PC-9 (cell line): ENCODE measurements around the gene KRTAP4-7. TPM values are rescaled to one million over a fixed set of nuclear protein-coding genes. Genes with fewer than 3 reads are reported as not detected.

ENCODE experiments used
- BruUV-seq: library from RNA; stranded (reverse); fragments of 400-500 nt; replicated peaks from 2 replicates; lab custom pipeline; 2021; lab: Mats Ljungman, UMichigan
- CTCF ChIA-PET: fragments of 300-600 bp; sonication (Branson Sonifier 250); formaldehyde crosslinking; loops from one replicate; lab custom pipeline; 2022; ENCODE audit warnings: antibody characterized with exemption; lab: Charles Lee
- POLR2A ChIA-PET: fragments of 300-600 bp; sonication (Branson Sonifier 250); formaldehyde crosslinking; loops from one replicate; lab custom pipeline; 2022; ENCODE audit warnings: antibody characterized with exemption; ENCODE audit not compliant: unreplicated experiment; lab: Charles Lee
- DNase-seq, 2 experiments: peaks; one replicate each; pipeline versions ENCODE4 v3.0.0 to v3.0.0-alpha.2; 2015 to 2022; ENCODE audit warnings: mixed read lengths in 1 of 2
- H2AFZ ChIP-seq: fragments of 200-600 bp; sonication (generic); 2 replicates; pipeline ENCODE4 v1.8.1; 2017; ENCODE audit warnings: antibody characterized with exemption
- H3F3A ChIP-seq: fragments of 200-600 bp; sonication (generic); 2 replicates; pipeline ENCODE4 v1.8.1; 2017; ENCODE audit warnings: antibody characterized with exemption, mild to moderate bottlenecking, low read depth; ENCODE audit not compliant: insufficient read depth
- H3K27ac ChIP-seq: fragments of 200-600 bp; sonication (generic); 2 replicates; pipeline ENCODE4 v1.6.1; 2016; ENCODE audit warnings: mixed run types
- H3K27me3 ChIP-seq: fragments of 200-600 bp; sonication (generic); 2 replicates; pipeline ENCODE4 v1.6.1; 2016; ENCODE audit warnings: low read depth, mixed run types; ENCODE audit not compliant: insufficient read depth
- H3K36me3 ChIP-seq: fragments of 200-600 bp; sonication (generic); 2 replicates; pipeline ENCODE4 v1.6.1; 2016; ENCODE audit warnings: low read depth, mixed run types
- H3K4me1 ChIP-seq: fragments of 200-600 bp; sonication (generic); replicated peaks from 2 replicates; pipeline ENCODE4 v1.6.1; 2016; ENCODE audit warnings: mixed run types; ENCODE audit not compliant: insufficient read depth
- H3K4me2 ChIP-seq: fragments of 200-600 bp; sonication (generic); 2 replicates; pipeline ENCODE4 v1.6.1; 2017; ENCODE audit warnings: mixed run types
- H3K4me3 ChIP-seq: fragments of 200-600 bp; sonication (generic); 2 replicates; pipeline ENCODE4 v1.6.1; 2016; ENCODE audit warnings: mixed run types
- H3K79me2 ChIP-seq: fragments of 200-600 bp; sonication (generic); 2 replicates; pipeline ENCODE4 v1.6.1; 2017; ENCODE audit warnings: low read depth, mixed run types
- H3K9me2 ChIP-seq: fragments of 200-600 bp; sonication (generic); 2 replicates; pipeline ENCODE4 v1.8.1; 2017; ENCODE audit warnings: mild to moderate bottlenecking; ENCODE audit not compliant: insufficient read depth
- H3K9me3 ChIP-seq: fragments of 200-600 bp; sonication (generic); 2 replicates; pipeline ENCODE4 v1.8.1; 2016; ENCODE audit warnings: low read depth; ENCODE audit not compliant: insufficient read depth
- H4K20me1 ChIP-seq: fragments of 200-600 bp; sonication (generic); 2 replicates; pipeline ENCODE4 v1.8.1; 2017; ENCODE audit not compliant: insufficient read depth
- EZH2 ChIP-seq: fragments of 200-600 bp; sonication (generic); IDR thresholded peaks from 2 replicates; pipeline ENCODE4 v1.8.0; 2017; ENCODE audit warnings: antibody characterized with exemption, low read depth
- intact Hi-C: fragments of 100-400 bp; cut with micrococcal nuclease; formaldehyde crosslinking; loops from one replicate; pipeline ENCODE4 v1.10.0; 2022; ENCODE audit not compliant: unreplicated experiment
- total RNA-seq: library from RNA; stranded (reverse); gene quantifications from 2 replicates; pipeline ENCODE4 v1.2.3, GENCODE V29; 2021
- TF ChIP-seq, protein P1 (sequence below): fragments of 200-600 bp; sonication (generic); conservative IDR thresholded peaks from 2 replicates; pipeline ENCODE4 v1.6.1; 2017; ENCODE audit warnings: mixed run types, antibody characterized with exemption, mild to moderate bottlenecking, moderate library complexity

The KRTAP4-7 gene
- total RNA-seq, 1 experiment from 2014 or later = not detected

DNA sequence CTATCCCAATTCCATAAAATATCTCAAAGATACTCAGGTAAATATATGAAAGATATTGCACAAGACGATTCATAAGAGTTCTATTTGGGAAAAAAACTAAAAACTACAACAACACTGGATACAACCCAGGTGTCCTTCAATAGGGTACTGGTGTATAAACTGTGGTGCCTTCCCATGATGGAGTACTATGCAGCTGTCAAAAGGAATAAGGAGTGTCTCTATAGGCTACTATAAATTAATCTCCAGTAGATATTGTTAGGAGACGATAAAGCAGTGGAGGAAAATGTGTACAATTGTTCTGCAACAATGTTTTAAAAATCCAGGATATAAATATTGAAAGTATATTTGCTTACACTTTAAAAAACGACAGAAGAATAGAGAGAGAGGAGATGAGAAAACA, 42.5 kb downstream of the KRTAP4-7 start:
- H3F3A ChIP-seq = peaks cover 5% of the 10 kb centered on the region
- no peaks in the 10 kb centered on the region for H3K79me2 ChIP-seq
- peaks cover 7% of the 10 kb centered on the region for H3K4me1 ChIP-seq
- H3K27me3 ChIP-seq = no peaks in the 10 kb centered on the region
- TF ChIP-seq, protein P1, sequence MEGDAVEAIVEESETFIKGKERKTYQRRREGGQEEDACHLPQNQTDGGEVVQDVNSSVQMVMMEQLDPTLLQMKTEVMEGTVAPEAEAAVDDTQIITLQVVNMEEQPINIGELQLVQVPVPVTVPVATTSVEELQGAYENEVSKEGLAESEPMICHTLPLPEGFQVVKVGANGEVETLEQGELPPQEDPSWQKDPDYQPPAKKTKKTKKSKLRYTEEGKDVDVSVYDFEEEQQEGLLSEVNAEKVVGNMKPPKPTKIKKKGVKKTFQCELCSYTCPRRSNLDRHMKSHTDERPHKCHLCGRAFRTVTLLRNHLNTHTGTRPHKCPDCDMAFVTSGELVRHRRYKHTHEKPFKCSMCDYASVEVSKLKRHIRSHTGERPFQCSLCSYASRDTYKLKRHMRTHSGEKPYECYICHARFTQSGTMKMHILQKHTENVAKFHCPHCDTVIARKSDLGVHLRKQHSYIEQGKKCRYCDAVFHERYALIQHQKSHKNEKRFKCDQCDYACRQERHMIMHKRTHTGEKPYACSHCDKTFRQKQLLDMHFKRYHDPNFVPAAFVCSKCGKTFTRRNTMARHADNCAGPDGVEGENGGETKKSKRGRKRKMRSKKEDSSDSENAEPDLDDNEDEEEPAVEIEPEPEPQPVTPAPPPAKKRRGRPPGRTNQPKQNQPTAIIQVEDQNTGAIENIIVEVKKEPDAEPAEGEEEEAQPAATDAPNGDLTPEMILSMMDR = no peak
- TF ChIP-seq EZH2 = no peak
- ChIA-PET POLR2A (no interaction called here), CTCF (no interaction called here)
- no peaks in the 10 kb centered on the region; the same call in 1 of the 2 replicates for H3K9me2 ChIP-seq
- H2AFZ ChIP-seq = no peak overlapping the region
- no peaks in the 10 kb centered on the region for H4K20me1 ChIP-seq
- 0 out of 2 replicates have a peak, but pooled peaks cover 3% of the 10 kb centered on the region for H3K9me3 ChIP-seq
- no peak overlapping the region for H3K4me2 ChIP-seq
- no peaks in the 10 kb centered on the region for H3K36me3 ChIP-seq
- no peak overlapping the region for H3K27ac ChIP-seq
- H3K4me3 ChIP-seq = no peak overlapping the region
- BruUV-seq = no TSS peak
- no peak for DNase-seq
- intact Hi-C loops = no loop called here

DNA sequence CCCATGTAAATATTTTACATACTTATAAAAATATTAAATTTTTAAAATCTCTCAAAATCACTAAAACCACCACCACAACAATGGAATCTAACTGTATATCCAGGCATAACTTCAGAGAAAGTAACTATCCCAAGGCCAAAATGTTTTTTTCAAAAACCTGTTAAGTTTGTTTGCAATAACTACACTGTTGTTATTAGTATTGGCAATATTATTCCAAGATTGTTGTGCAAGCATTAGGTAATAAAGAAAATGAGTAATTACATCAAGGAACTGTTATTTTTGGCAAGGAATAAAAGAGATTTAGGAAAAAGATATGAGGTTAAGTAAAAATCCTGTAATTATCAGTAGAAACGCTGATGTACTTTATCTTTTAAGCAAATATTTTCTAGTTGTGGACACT, 43.4 kb downstream of the KRTAP4-7 start:
- Histone ChIP-seq H3F3A (peaks cover 13% of the 10 kb centered on the region), H3K27me3 (no peaks in the 10 kb centered on the region), H3K9me3 (peaks cover 5% of the 10 kb centered on the region; the same call in 1 of the 2 replicates), H4K20me1 (no peaks in the 10 kb centered on the region), H3K9me2 (no peaks in the 10 kb centered on the region; the same call in 1 of the 2 replicates), H3K4me1 (peaks cover 17% of the 10 kb centered on the region), H2AFZ (no peak overlapping the region), H3K79me2 (no peaks in the 10 kb centered on the region), H3K4me3 (no peak overlapping the region), H3K4me2 (no peak overlapping the region), H3K27ac (no peak overlapping the region), H3K36me3 (no peaks in the 10 kb centered on the region)
- intact Hi-C loops = no loop called here
- TF ChIP-seq EZH2 = no peak
- TF ChIP-seq, protein P1 = no peak
- ChIA-PET CTCF (no interaction called here), POLR2A (no interaction called here)
- peak in 1 of 2 experiments; percentile 66 for DNase-seq
- BruUV-seq = no TSS peak

DNA sequence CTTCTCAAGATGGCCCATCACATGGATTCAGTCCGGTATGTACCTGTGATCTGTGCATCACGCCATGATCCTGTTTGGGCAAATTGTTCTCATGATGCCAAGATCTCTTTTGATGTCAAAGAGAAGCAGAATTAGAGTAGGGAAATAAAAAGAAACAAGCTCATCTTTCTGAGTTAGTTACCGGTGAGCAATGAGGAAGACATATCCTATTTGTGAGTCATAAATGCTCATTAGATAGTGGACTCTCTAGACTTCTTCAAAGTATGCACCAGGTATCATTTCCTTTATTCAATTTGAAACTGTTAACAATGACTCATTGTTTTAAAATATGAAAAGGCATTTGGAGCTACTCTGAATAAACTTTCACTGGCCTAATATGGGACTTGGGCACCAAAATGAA, 48.0 kb downstream of the KRTAP4-7 start:
- POLR2A ChIA-PET = interaction anchor here (0.6 to 0.8 kb wide), 7 partner anchors 148 to 373 kb away, joined by 3 to 11 read pairs (median 4); partner anchors contain the start of genes KRT13, KRT36 and KRT40
- CTCF ChIA-PET = interaction anchor here (0.6 to 1.0 kb wide), 2 partner anchors 191 to 679 kb away, joined by 3 read pairs; no protein-coding TSS in a partner anchor
- Histone ChIP-seq H3K4me2 (0 out of 2 replicates have a peak overlapping the region, but pooled peaks have one; percentile 20), H4K20me1 (no peaks in the 10 kb centered on the region), H3K9me2 (no peaks in the 10 kb centered on the region; the same call in 1 of the 2 replicates), H3K4me3 (no peak overlapping the region), H3K4me1 (peaks cover 21% of the 10 kb centered on the region), H3K79me2 (no peaks in the 10 kb centered on the region), H3K9me3 (peaks cover 11% of the 10 kb centered on the region; the same call in 1 of the 2 replicates), H3K27ac (peak overlapping the region; percentile 87), H3K36me3 (no peaks in the 10 kb centered on the region), H2AFZ (no peak overlapping the region), H3F3A (peaks cover 18% of the 10 kb centered on the region), H3K27me3 (no peaks in the 10 kb centered on the region)
- TF ChIP-seq, protein P1 = no peak
- no peak for TF ChIP-seq EZH2
- no TSS peak for BruUV-seq
- DNase-seq = peak; percentile 20 to 93
- intact Hi-C loops = loop anchor here (1.0 to 2.0 kb wide), 2 partner anchors 71 to 217 kb away; partner anchors contain the start of gene KRTAP2-3
